NB4 (cell line): ENCODE data around the gene SLC8A2.

Experiments used
- DNase-seq: peaks from one replicate; pipeline ENCODE4 v3.0.0; 2010; ENCODE audit warnings: low read depth
- H3K4me3 ChIP-seq: one replicate; pipeline ENCODE4 v1.5.1; 2011; ENCODE audit warnings: mild to moderate bottlenecking, low read depth, low read length, moderate library complexity
- CTCF ChIP-seq: IDR thresholded peaks from one replicate; pipeline ENCODE4 v1.5.1; 2012; ENCODE audit warnings: low read depth, low read length
- MAX ChIP-seq: IDR thresholded peaks from 2 replicates; pipeline ENCODE4 v1.6.1; 2011; ENCODE audit warnings: low read depth, low read length
- MYC ChIP-seq: IDR thresholded peaks from 2 replicates; pipeline ENCODE4 v1.6.1; 2011; ENCODE audit warnings: low read depth, low read length
- POLR2A ChIP-seq: IDR thresholded peaks from 2 replicates; pipeline ENCODE4 v1.6.1; 2011; ENCODE audit warnings: mild to moderate bottlenecking; ENCODE audit not compliant: insufficient read length; ENCODE audit errors: extremely low read depth

The SLC8A2 gene

GRCh38 chr19:47507012-47507411 lies 35.3 kb upstream of the SLC8A2 start:
- no peak overlapping the region for H3K4me3 ChIP-seq
- no peak for TF ChIP-seq CTCF
- TF ChIP-seq MAX: no peak
- TF ChIP-seq MYC: no peak
- no peak for TF ChIP-seq POLR2A
- no peak for DNase-seq

GRCh38 chr19:47506459-47506858 lies 34.8 kb upstream of the SLC8A2 start:
- DNase-seq: no peak
- TF ChIP-seq MYC: no peak
- H3K4me3 ChIP-seq: no peak overlapping the region

- no peak for DNase-seq
- no peak overlapping the region for H3K4me3 ChIP-seq
- TF ChIP-seq MAX (no peak), POLR2A (no peak), CTCF (no peak), MYC (no peak)
These were observed 33.8 kb upstream of the SLC8A2 start for GRCh38 chr19:47505506-47505905.

- no peak overlapping the region for H3K4me3 ChIP-seq
- TF ChIP-seq MAX (no peak), CTCF (no peak), POLR2A (no peak), MYC (no peak)
- no peak for DNase-seq
These were observed 32.1 kb upstream of the SLC8A2 start for GRCh38 chr19:47503826-47504150.

- no peak for DNase-seq
- TF ChIP-seq POLR2A (no peak), MAX (no peak), MYC (no peak), CTCF (no peak)
These were observed 31.6 kb upstream of the SLC8A2 start for GRCh38 chr19:47503130-47503825.

GRCh38 chr19:47499863-47500830 lies 28.5 kb upstream of the SLC8A2 start:
- no peak for TF ChIP-seq MAX
- TF ChIP-seq POLR2A: no peak

More at GRCh38 chr19:47503130-47503825, 31.6 kb upstream of the SLC8A2 start:
- no peak overlapping the region for H3K4me3 ChIP-seq

More at GRCh38 chr19:47499863-47500830, 28.5 kb upstream of the SLC8A2 start:
- H3K4me3 ChIP-seq: no peak overlapping the region
- DNase-seq: no peak
